Keratinocyte (primary cell): ENCODE results near the gene SYNPO2L. TPM values are rescaled to one million over a fixed set of nuclear protein-coding genes. Genes with fewer than 3 reads are reported as not detected.
"Not testable (repeated sequence)": the region's sequence is repeated elsewhere in the genome, so short reads cannot be mapped to it uniquely, and the experiment has no call there.

Experiments
- DNase-seq: peaks from one replicate; pipeline ENCODE4 v3.0.0-alpha.2; 2011; ENCODE audit warnings: low read depth, missing footprints, low spot score
- FAIRE-seq: peaks from 2 replicates; lab custom pipeline; 2011; peaks lifted over from hg19 to GRCh38; lab: Jason Lieb, UNC
- H2AFZ ChIP-seq: 2 replicates; pipeline ENCODE4 v1.6.0; 2012; ENCODE audit warnings: low read length, control low read depth, inconsistent platforms; ENCODE audit not compliant: control insufficient read depth
- H3K27ac ChIP-seq: 2 replicates; pipeline ENCODE4 v1.5.1; 2011; ENCODE audit warnings: low read length; ENCODE audit not compliant: control insufficient read depth, insufficient read depth
- H3K27me3 ChIP-seq: 3 replicates; pipeline ENCODE4 v1.6.0; 2011; ENCODE audit warnings: low read length; ENCODE audit not compliant: control insufficient read depth, insufficient read depth; ENCODE audit errors: extremely low read depth
- H3K36me3 ChIP-seq, 2 experiments: 2 replicates in 1 of 2; 3 replicates in 1 of 2; pipeline ENCODE4 v1.5.1; 2011; ENCODE audit warnings: low read length in 2 of 2, mild to moderate bottlenecking in 1 of 2; ENCODE audit not compliant: control insufficient read depth in 2 of 2, insufficient read depth in 2 of 2; ENCODE audit errors: extremely low read depth in 1 of 2
- H3K4me1 ChIP-seq: 3 replicates; pipeline ENCODE4 v1.5.1; 2011; ENCODE audit warnings: low read length; ENCODE audit not compliant: control insufficient read depth, insufficient read depth; ENCODE audit errors: extremely low read depth
- H3K4me2 ChIP-seq: 3 replicates; pipeline ENCODE4 v1.6.0; 2011; ENCODE audit warnings: low read depth, low read length; ENCODE audit not compliant: control insufficient read depth, insufficient read depth; ENCODE audit errors: extremely low read depth
- H3K4me3 ChIP-seq, 3 experiments: fragments of 200-600 bp in 1 of 3; sonication (generic) in 1 of 3; 2 replicates in 2 of 3; 3 replicates in 1 of 3; pipeline ENCODE4 v1.5.1; 2011 to 2016; ENCODE audit warnings: low read length in 3 of 3, mild to moderate bottlenecking in 3 of 3, control low read depth in 2 of 3, inconsistent platforms in 1 of 3, low read depth in 1 of 3, mixed read lengths in 1 of 3, mixed run types in 1 of 3, moderate library complexity in 1 of 3; ENCODE audit not compliant: control insufficient read depth in 2 of 3, insufficient read depth in 2 of 3; ENCODE audit errors: extremely low read depth in 1 of 3
- H3K79me2 ChIP-seq: 2 replicates; pipeline ENCODE4 v1.6.0; 2012; ENCODE audit warnings: low read length; ENCODE audit not compliant: control insufficient read depth, insufficient read depth
- H3K9ac ChIP-seq: 3 replicates; pipeline ENCODE4 v1.6.0; 2011; ENCODE audit warnings: low read length; ENCODE audit not compliant: control insufficient read depth, insufficient read depth; ENCODE audit errors: extremely low read depth
- H3K9me1 ChIP-seq: 3 replicates; pipeline ENCODE4 v1.6.0; 2011; ENCODE audit warnings: low read length; ENCODE audit not compliant: control insufficient read depth, insufficient read depth; ENCODE audit errors: extremely low read depth
- H3K9me3 ChIP-seq: 2 replicates; pipeline ENCODE4 v1.5.1; 2012; ENCODE audit warnings: low read depth, low read length; ENCODE audit not compliant: control insufficient read depth
- H4K20me1 ChIP-seq: 3 replicates; pipeline ENCODE4 v1.6.0; 2011; ENCODE audit warnings: low read length; ENCODE audit not compliant: control insufficient read depth, insufficient read depth; ENCODE audit errors: extremely low read depth
- CTCF ChIP-seq, 3 experiments: IDR thresholded peaks in 1 of 3; conservative IDR thresholded peaks in 1 of 3; optimal IDR thresholded peaks in 1 of 3; 2 replicates in 2 of 3; 3 replicates in 1 of 3; pipeline versions ENCODE3 to v1.5.1; 2011; ENCODE audit warnings: low read length in 3 of 3, mild to moderate bottlenecking in 3 of 3, moderate library complexity in 2 of 3, control low read depth in 1 of 3, inconsistent platforms in 1 of 3; ENCODE audit not compliant: insufficient read depth in 2 of 3; ENCODE audit errors: extremely low read depth in 1 of 3
- EZH2 ChIP-seq: IDR thresholded peaks from one replicate; pipeline ENCODE4 v1.6.1; 2012; ENCODE audit warnings: inconsistent platforms, mild to moderate bottlenecking, low read length, moderate library complexity
- dilution Hi-C: fragments of 300-500 bp; cut with MboI; formaldehyde crosslinking; loops from one replicate; pipeline ENCODE4 v1.7.0; 2020; ENCODE audit warnings: low sequenced_read_pairs; ENCODE audit not compliant: extremely low pct_ligation_motif_present
- polyA plus RNA-seq, 5 experiments: library from polyadenylated mRNA; depleted of rRNA in 3 of 5; stranded (reverse) in 3 of 5; stranded (forward) in 1 of 5; unstranded in 1 of 5; fragments of >200 nt; gene quantifications; 1 replicate in 1 of 5; 2 replicates in 3 of 5; 3 replicates in 1 of 5; pipeline versions ENCODE4 v1.2.1 to v1.2.3, GENCODE V29; 2011 to 2012; ENCODE audit warnings: missing spikeins in 2 of 5, low read depth in 1 of 5, low replicate concordance in 1 of 5

The SYNPO2L gene
- polyA plus RNA-seq, 1 donor (not counting 4 experiments of a cell fraction or from before 2014, with no cell fraction given) = not detected

GRCh38 chr10:73617143-73617542, 38.7 kb downstream of the SYNPO2L start:
- H3K27me3 ChIP-seq, H2AFZ ChIP-seq, FAIRE-seq, H3K4me2 ChIP-seq, H3K9me3 ChIP-seq, H3K9ac ChIP-seq, H3K9me1 ChIP-seq, H3K4me1 ChIP-seq, dilution Hi-C loops, H3K36me3 ChIP-seq, H4K20me1 ChIP-seq, H3K4me3 ChIP-seq, H3K27ac ChIP-seq, H3K79me2 ChIP-seq, DNase-seq: not testable (repeated sequence)

- no peaks in the 10 kb centered on the region for H3K4me1 ChIP-seq
- TF ChIP-seq EZH2 (no peak), CTCF (optimal IDR thresholded peaks at IDR 0.05 in 1 of 3, IDR thresholded peaks at IDR 0.05 in 1 of 3, conservative IDR thresholded peaks at IDR 0.05 in 1 of 3; ENCODE audit: extremely low read depth in 1 of 3, insufficient read depth in 2 of 3, low read length in 3 of 3) (no peak)
- no peak for FAIRE-seq
- no peaks in the 10 kb centered on the region for H3K36me3 ChIP-seq
- H4K20me1 ChIP-seq = no peaks in the 10 kb centered on the region
- H3K27me3 ChIP-seq = no peaks in the 10 kb centered on the region
- no peak overlapping the region for H3K27ac ChIP-seq
- no peaks in the 10 kb centered on the region for H3K9me1 ChIP-seq
- H3K79me2 ChIP-seq = no peaks in the 10 kb centered on the region
- H2AFZ ChIP-seq = no peak overlapping the region
- no peak overlapping the region for H3K4me2 ChIP-seq
- no peak for DNase-seq
- no peaks in the 10 kb centered on the region for H3K9me3 ChIP-seq
- dilution Hi-C loops = no loop called here
- no peak overlapping the region for H3K9ac ChIP-seq
- H3K4me3 ChIP-seq = no peak overlapping the region
Observed at GRCh38 chr10:73614720-73615119, 41.1 kb downstream of the SYNPO2L start.

- dilution Hi-C loops = no loop called here
- no peaks in the 10 kb centered on the region for H3K9me3 ChIP-seq
- H3K4me1 ChIP-seq = no peaks in the 10 kb centered on the region
- FAIRE-seq = no peak
- H4K20me1 ChIP-seq = no peaks in the 10 kb centered on the region
- no peak for DNase-seq
- no peak overlapping the region for H3K9ac ChIP-seq
- no peak overlapping the region for H3K4me2 ChIP-seq
- no peak overlapping the region for H2AFZ ChIP-seq
- no peak for TF ChIP-seq CTCF (optimal IDR thresholded peaks at IDR 0.05 in 1 of 3, IDR thresholded peaks at IDR 0.05 in 1 of 3, conservative IDR thresholded peaks at IDR 0.05 in 1 of 3; ENCODE audit: extremely low read depth in 1 of 3, insufficient read depth in 2 of 3, low read length in 3 of 3)
- TF ChIP-seq EZH2 = no peak
- no peaks in the 10 kb centered on the region for H3K9me1 ChIP-seq
- H3K79me2 ChIP-seq = no peaks in the 10 kb centered on the region
- H3K36me3 ChIP-seq = no peaks in the 10 kb centered on the region
- no peak overlapping the region for H3K4me3 ChIP-seq
- H3K27ac ChIP-seq = no peak overlapping the region
- H3K27me3 ChIP-seq = no peaks in the 10 kb centered on the region
Observed at GRCh38 chr10:73609116-73609515, 46.7 kb downstream of the SYNPO2L start.
